GM21381 (cell line): ENCODE measurements around the gene FER.
"Not testable (repeated sequence)": the region's sequence is repeated elsewhere in the genome, so short reads cannot be mapped to it uniquely, and the experiment has no call there.

Experiments
- ATAC-seq: cut with Tn5 transposase; IDR thresholded peaks from one replicate; pipeline ENCODE4 v1.9.1; 2021; ENCODE audit warnings: mild to moderate bottlenecking, moderate library complexity; ENCODE audit not compliant: unreplicated experiment

FER gene

DNA sequence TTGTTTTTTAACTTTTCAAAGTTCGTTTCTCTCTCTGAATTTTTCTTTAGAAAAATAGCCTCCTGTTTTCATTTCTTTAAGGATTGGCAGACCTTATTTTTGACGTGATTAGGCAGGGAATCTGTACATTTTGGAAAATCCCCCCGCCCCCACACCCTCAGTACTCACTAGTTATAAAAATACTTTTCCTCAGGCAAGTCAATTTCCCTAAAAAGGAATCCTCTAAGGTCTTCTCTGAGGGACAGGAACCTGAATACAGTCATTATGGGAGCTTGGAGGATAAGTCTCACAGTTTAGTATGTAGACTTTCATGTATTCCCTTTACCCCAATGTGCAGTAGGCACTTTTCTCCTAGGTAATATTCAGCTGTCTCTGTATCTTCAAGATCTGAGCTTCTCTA lies 3.9 kb upstream of the FER start:
- no peak for ATAC-seq

DNA sequence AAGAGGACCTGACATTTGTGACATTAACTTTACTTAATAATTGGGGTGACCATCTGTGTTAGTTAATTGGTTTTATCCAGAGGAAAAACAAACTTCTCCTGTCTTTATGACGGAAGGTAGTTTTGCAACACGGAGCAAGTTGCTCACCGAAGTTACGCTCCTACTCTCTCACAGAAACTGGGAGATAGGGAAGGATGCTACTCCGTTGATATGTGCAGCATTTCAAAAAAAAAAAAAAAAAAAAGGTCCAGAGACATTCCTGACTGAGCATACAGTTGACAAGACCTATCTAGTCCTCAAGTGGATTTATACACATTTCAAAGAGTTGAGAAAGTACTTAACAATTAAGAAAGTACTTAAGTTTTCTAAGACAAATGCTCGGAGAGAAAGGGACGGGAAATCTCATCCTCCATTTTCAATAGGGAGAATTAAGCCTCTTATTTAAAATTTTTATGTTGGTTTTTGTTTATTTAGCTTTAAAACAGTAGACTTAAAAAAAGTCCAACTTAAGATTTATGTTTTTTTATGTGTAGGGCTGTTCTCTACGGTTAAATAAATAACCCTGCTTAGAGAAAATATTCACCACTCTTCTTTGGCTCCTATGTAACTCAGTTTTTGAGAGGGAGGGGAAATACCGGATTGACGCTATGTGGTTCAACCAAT lies 455 bp upstream of the FER start:
- no peak for ATAC-seq

DNA sequence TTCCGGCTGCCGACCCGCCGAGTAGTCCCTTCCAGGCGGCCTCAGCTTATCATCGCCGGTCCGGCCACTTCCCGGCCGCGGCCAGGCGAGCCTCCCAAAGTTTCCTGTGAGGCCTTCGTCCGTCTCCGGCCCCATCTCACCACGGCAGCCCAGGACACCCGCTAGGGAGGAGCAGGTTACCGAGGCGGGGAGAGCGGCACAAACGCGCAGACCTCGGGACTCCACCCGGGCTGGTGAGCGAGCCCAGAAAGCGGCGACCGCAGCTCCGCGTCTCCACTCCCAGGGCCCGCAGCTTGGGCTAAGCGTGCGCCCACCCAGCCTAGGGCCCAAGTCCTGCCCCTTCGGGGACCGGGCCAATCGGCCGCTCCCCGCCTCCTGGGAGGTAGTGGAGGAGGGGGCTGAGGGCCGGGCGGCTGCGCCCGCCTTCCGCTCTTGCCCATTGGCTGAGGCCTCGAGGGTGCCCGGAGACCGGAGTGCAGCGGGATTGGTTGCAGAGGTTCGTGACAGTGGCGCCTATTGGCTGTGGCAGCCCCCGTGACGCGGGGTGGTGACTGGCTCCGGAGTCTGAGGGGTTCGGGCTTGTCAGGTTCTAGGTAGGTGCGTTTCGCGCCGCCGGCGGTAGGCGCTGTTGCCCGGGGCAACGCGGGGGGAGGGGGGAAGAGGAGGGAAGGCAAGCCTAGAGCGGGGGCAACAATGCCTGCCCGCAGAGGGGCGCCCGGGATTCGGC lies 867 bp downstream of the FER start:
- peak; percentile 96 for ATAC-seq

DNA sequence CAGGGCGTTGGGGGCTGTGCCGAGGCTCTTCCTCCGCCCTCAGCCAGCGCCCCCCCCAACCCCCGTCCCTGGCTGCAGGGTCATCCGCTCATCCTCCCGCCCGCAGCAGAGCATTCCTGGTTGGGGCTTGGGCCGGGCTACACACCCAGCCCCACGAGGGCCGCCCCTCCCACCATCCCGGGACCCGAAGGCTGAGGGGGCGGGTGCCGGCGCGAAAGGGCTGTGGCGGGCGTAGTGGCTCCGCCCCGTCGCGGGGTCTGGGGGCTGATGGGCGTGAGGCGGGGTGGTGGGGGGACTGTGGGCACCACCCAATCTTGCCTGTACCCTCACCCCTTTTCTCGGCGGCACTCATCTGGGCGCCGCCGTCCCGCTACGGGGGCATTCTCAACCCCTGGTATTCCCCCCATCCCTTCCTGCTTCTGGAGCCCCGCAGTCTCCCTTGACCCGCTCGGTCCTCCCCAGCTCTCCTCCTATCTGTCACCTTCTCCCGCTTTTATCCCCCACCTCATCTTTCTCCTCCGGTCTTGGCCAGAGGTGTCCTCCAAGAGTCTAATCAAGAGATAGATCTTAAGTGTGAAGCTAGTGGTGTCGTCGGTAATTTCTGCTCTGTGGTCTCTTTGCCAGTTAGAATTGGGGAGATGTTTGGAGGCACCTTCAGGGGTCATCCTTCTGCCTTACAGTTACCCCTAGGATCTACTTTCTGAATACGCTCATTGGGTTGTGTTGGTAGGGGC lies 1.6 kb downstream of the FER start:
- ATAC-seq = peak; percentile 40

DNA sequence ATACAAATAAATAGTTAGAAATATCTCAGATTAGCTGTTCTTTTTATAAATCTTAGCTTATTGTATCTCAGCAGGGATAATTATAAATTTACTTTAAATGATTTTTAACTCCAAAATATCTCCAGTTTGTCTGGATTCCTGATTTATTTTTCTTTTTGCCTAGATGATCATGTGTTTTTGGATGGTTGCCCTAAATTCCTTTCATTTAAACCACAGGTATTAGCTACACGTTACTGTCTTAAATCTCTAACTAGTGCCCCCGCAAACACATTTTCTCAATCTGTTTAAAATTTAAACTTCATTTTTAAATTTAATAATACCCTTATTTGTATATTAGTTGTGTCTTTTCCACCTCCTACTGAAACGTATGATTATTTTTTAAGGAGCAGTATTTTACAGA lies 5.6 kb downstream of the FER start:
- ATAC-seq = no peak

DNA sequence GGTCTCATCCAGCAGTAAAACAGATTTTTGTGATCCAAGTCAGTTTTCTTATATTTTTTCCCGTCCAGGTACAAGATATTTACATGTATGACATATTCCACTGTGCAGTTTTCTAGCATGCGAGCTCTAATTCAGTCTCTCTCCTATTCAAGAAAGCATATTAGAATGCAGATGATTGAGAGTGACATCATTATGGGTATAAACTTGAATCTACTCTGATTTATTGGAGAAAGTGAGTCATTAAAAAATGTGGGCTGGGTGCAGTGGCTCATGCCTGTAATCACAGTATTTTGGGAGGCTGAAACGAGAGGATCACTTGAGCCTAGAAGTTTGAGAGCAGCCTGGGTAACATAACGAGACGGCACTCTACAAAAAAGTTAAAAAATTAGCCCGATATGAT lies 6.2 kb downstream of the FER start:
- ATAC-seq = no peak

DNA sequence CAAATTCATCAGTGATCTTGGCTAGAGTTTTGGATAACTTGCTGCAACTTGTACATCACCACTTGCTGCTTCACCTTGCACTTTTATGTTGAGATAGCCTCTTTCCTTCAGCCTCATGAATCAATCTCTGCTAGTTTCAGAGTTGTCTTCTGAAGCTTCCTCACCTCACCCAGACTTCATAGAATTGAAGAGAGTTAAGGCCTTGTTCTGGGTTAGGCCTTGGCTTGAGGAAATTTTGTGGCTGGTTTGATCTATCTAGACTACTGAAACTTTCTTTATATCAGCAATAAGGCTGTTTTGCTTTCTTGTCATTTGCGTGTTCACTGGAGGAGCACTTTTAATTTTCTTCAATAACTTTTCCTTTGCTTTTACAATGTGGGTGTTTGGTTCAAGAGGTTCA lies 12.8 kb downstream of the FER start:
- no peak for ATAC-seq

DNA sequence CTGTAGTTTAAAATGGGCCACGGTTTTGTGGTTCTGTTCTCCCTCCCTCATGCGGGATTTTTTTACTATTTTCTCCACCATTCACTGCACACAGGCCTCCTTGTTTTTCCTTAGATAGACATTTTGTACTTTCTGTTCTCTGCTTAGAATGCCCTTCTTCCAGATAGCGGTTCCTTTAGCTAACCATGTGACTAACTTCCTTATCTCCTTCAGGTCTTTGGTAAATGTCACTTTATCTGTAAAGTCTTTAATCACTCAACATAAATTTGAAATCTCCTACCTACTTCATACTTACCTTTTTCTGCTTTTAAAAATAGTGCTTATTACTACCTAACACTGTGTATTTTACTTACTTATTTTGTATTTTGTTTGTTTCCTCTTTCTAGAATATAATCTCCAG lies 15.0 kb downstream of the FER start:
- no peak for ATAC-seq

DNA sequence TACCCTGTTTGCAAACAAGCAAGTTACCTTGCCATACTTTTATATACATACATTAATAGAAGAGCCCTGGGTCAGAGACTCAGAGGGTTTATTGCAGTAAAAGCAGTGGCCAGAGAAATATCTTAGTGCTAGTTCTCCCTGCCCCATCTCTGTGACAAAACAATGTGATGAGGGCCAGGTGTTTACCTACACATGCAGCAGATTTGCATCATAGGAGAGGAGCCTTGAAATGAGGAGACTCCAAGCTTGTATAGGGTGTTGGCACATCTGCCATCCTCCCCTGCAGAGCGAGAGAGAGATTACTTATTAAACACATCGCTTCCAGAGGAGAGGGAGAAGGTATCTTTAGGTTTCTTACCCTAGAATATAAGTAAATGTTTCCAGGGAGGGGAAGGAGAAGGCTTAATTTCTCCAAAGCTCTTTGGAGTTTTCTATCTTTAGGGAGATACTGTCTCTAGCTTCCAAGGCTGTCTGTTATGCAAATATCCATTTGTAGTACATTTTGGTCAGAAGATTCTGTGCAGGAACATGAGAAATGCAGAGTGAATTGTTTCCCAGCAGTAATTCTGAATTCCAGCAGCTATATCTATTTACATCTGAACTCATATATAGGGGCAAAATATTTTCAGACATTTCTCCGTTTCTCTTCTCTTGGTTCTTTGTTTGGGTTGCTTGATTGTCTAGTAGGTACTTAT lies 15.7 kb downstream of the FER start:
- ATAC-seq = no peak

DNA sequence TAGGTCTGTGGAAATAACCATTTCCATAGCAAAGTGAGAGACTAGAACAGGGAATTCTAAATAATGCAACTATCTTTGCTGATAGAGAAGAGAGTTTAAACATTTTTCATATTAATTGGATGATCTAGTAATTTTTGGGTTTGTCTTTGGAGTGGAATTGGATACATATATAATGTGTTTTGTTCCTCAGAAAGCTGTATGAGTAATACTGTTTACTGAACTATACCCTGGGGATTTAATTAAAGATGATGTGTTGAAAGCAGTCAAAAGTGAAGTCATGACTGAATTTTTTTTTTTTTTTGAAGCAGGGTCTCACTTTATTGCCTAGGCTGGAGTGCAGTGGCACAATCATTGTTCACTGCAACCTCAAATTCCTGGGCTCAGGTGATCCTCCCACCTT lies 17.9 kb downstream of the FER start:
- ATAC-seq = no peak

DNA sequence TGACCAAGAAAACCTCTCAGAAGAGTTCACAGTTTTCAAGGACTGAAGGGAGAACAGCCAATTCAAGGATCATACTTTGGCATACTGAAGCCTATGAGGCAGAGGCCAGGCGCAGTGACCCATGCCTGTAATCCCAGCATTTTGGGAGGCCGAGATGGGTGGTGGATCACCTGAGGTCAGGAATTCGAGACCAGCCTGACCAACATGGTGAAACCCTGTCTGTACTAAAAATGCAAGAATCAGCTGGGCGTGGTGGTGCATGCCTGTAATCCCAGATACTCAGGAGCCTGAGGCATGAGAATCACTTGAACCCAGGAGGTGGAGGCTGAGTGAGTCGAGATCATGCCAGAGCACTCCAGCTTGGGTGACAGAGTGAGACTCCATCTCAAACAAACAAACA lies 19.2 kb downstream of the FER start:
- ATAC-seq = not testable (repeated sequence)

DNA sequence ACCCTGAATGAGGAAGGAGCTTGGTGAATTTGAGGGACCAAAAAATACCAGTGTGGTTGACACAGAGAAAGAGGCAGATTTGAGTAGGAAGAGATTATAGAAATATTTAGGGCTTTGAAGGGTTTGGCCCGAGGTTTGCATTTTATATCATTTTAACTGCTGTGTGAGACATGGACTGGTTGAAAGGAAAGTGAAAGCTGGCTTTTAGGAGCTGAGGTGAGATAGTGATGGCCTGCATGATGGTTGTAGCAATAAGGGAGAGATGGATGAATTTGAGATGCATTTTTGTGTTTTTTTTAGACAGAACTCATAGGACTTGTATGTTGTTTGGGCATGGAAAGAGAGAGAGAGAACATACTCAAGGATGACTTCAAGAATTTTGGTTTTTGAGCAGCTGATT lies 21.7 kb downstream of the FER start:
- ATAC-seq = peak; percentile 68

DNA sequence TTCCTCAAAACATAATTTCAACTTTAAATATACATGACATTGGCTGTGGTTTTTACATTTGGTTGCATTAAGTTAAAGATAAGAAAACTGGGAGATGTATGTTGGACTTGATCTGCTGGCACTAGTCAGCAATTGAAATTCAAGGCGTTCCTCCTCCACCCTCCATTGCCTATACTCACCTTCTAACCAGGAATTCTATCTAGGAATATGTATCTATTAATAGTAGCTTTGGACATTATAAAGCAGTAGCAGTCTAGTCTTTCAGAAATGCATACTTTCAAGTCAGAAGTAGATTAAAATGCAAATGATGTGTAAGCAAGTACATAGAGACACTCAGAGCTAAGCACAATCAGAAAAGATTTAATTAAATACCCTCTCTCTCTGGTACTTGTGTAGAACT lies 24.9 kb downstream of the FER start:
- ATAC-seq = no peak

DNA sequence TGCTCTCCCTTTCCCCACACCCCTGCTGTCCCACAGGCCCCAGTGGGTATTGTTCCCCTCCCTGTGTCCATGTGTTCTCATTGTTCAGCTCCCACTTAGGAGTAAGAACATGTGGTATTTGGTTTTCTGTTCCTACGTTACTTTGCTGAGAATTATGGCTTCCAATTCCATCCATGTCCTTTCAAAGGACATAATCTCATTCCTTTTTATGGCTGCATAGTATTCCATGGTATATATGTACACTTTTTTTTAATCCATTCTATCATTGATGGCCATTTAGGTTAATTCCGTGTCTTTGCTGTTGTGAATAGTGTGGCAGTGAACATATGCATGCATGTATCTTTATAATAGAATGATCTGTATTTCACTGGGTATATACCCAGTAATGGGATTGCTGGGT lies 25.6 kb downstream of the FER start:
- ATAC-seq = no peak

DNA sequence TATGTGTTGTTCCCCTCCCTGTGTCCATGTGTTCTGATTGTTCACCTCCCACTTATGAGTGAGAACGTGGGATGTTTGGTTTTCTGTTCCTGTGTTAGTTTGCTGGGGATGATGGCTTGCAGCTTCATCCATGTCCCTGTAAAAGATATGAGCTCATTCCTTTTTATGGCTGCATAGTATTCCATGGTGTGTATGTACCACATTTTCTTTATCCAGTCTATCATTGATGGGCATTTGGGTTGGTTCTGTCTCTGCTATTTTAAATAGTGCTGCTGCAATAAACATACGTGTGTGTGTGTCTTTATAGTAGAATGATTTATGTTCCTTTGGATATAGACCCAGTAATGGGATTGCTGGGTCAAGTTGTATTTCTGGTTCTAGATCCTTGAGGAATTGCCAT lies 26.4 kb downstream of the FER start:
- ATAC-seq = not testable (repeated sequence)

DNA sequence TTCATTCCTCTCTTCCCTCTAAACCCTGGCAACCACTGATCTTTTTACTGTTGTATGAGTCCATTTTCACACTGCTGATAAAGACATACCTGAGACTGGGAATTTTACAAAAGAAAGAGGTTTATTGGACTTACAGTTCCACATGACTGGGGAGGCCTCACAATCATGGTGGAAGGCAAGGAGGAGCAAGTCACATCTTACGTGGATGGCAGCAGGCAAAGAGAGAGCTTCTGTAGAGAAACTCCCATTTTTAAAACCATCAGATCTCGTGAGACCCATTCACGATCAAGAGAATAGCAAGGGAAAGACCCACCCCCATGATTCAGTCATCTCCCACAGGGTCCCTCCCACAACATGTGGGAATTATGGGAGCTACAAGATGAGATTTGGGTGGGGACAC lies 29.9 kb downstream of the FER start:
- not testable (repeated sequence) for ATAC-seq

DNA sequence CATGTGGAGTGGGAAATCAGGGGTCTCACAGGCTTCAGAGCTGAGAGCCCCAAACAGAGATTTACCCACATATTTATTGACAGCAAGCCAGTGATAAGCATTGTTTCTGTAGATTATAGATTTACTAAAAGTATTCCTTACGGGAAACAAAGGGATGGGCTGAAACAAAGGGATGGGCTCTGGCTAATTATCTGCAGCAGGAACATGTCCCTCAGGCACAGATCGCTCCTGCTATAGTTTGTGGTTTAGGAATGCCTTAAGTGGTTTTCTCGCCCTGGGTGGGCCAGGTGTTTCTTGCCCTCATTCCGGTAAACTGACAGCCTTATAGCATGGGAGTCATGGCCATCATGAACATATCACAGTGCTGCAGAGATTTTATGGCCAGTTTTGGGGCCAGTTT lies 36.9 kb downstream of the FER start:
- not testable (repeated sequence) for ATAC-seq

DNA sequence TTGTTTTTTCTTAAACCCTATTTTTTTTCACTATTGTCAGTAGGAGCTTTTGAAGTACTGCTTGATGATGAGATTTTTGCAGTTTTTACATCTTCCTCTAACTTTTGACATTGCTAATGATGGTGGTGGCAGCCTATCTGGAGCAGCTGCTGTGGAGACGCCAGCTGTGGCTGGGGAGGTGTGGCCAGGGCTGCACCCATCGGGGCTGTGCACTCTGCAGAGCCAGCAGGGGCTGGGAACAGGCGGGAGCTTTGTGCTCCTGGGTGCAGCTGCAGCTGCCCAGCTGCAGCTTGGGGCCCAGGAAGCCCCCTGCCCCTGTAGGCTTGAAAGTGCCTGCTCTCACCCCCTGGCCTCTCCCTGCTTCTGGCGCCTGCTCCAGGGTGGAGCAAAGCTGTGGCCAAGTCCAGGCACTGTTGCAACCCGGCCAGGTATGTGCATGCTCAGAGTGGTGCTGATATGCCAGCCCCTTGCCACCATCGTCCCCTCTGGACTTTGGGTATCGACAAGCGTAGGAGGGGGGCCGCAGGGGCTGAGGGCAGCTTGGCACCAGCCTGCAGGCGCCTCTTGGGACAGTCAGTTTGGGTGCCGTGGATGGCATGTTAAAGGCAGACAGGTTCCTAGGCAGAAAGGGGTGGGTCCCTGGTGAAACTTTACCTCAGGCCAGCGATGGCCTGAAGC lies 39.2 kb downstream of the FER start:
- no peak for ATAC-seq

DNA sequence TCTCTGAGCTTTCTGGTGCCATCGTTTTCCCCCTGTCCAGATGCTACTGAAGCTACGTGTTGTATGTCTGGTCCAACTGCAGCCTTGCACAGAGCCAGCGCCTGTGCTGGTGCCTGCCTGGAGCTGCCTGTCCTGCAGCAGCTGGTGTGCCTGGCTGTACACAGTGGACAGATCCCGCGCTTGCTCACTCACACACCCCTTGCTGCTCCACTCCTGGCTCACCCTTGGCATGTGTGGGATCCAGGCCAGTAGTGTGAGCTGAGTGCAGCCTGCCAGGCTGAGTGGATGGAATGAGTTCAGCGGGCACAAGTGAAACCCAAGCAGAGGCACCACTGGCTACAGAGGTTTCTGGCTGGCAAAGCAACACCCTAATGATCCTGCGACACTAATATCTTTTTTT lies 40.4 kb downstream of the FER start:
- ATAC-seq = no peak

DNA sequence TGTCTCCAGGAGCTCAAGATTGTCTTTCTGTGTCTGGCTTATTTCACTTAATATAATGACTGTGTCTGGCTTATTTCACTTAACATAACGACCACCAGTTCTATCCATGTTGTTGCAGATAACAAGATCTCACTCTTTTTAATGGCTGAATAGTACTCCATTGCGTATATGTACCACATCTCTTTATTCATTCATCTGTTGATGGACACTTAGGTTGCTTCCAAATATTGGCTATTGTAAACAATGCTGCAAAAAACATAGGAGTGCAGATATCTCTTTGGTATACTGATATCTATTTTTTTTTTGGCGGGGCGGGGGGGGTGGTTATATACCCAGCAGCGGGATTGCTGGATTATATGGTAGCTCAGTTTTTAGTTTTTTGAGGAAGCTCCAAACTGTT lies 45.5 kb downstream of the FER start:
- ATAC-seq = no peak

DNA sequence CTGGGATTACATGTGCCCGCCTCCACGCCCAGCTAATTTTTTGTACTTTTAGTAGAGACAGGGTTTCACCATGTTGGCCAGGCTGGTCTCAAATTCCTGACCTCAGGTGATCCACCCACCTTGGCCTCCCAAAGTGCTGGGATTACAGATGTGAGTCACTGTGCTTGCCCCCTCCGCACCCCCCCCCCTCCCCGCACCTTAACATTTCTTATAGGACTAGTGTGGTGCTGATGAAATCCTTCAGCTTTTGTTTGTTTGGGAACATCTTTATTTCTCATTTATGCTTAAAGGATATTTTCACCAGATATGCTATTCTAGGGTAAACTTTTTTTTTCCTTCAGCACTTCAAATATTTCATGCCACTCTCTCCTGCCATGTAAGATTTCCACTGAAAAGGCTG lies 46.7 kb downstream of the FER start:
- not testable (repeated sequence) for ATAC-seq
